ENCODE results near the gene CAMSAP1. TPM values are rescaled to one million over a fixed set of nuclear protein-coding genes. Genes with fewer than 3 reads are reported as not detected.

CAMSAP1 gene
- polyA plus RNA-seq, 5 donors, result 20.5 to 24.1 (median 22.7) TPM

- no peak for DNase-seq
Measured at GRCh38 chr9:135774794-135775525, 132.4 kb downstream of the CAMSAP1 start.

- no peak for DNase-seq
Measured at GRCh38 chr9:135774239-135774747, 133.1 kb downstream of the CAMSAP1 start.

- no peak for DNase-seq
Measured at GRCh38 chr9:135773530-135774238, 133.7 kb downstream of the CAMSAP1 start.

- no peak for DNase-seq
Measured at GRCh38 chr9:135772702-135773493, 134.4 kb downstream of the CAMSAP1 start.

- DNase-seq, result no peak
Measured at GRCh38 chr9:135772056-135772646, 135.2 kb downstream of the CAMSAP1 start.

- DNase-seq, result no peak
Measured at GRCh38 chr9:135771401-135772051, 135.8 kb downstream of the CAMSAP1 start.

GRCh38 chr9:135770771-135771170 lies 136.6 kb downstream of the CAMSAP1 start:
- DNase-seq, result no peak

GRCh38 chr9:135770203-135770535 lies 137.2 kb downstream of the CAMSAP1 start:
- DNase-seq, result no peak

GRCh38 chr9:135769489-135770202 lies 137.7 kb downstream of the CAMSAP1 start:
- no peak for DNase-seq

GRCh38 chr9:135768516-135769218 lies 138.7 kb downstream of the CAMSAP1 start:
- DNase-seq, result no peak

GRCh38 chr9:135766707-135767106 lies 140.6 kb downstream of the CAMSAP1 start:
- DNase-seq, result no peak

- peak in 1 of 2 donors; percentile 1 for DNase-seq
Measured at GRCh38 chr9:135766251-135766650, 141.1 kb downstream of the CAMSAP1 start.

- DNase-seq, result no peak
Measured at GRCh38 chr9:135765416-135765815, 141.9 kb downstream of the CAMSAP1 start.

- no peak for DNase-seq
Measured at GRCh38 chr9:135764731-135765130, 142.6 kb downstream of the CAMSAP1 start.

- DNase-seq, result no peak
Measured at GRCh38 chr9:135763716-135764446, 143.5 kb downstream of the CAMSAP1 start.

GRCh38 chr9:135762921-135763320 lies 144.4 kb downstream of the CAMSAP1 start:
- no peak for DNase-seq

- DNase-seq, result no peak
Measured at GRCh38 chr9:135761845-135762168, 145.5 kb downstream of the CAMSAP1 start.

GRCh38 chr9:135761150-135761844 lies 146.0 kb downstream of the CAMSAP1 start:
- DNase-seq, result no peak

GRCh38 chr9:135760465-135760864 lies 146.9 kb downstream of the CAMSAP1 start:
- no peak for DNase-seq

Data from right lung (tissue), 5 donors.